Common myeloid progenitor, CD34-positive (primary cell): ENCODE measurements around the gene CRX.
A peak's percentile ranks its signal among the peaks of the same experiment; 100 is the strongest.
"Not testable (repeated sequence)": the region's sequence is repeated elsewhere in the genome, so short reads cannot be mapped to it uniquely, and the experiment has no call there.

Experiments
- CTCF ChIA-PET: fragments of 350-600 bp; sonication (Branson Sonifier 250); formaldehyde crosslinking; loops from one replicate; lab custom pipeline; 2021; ENCODE audit warnings: antibody characterized with exemption; lab: Charles Lee
- POLR2A ChIA-PET: fragments of 350-600 bp; sonication (Branson Sonifier 250); formaldehyde crosslinking; loops from one replicate; lab custom pipeline; 2021; ENCODE audit warnings: antibody characterized with exemption; lab: Charles Lee
- DNase-seq, 3 donors: peaks; one replicate each; pipeline versions ENCODE4 v3.0.0 to v3.0.0-alpha.2; 2013
- H3K27ac ChIP-seq, 2 experiments: 1 replicate in 1 of 2; 2 replicates in 1 of 2; pipeline ENCODE4 v1.7.0; 2013; ENCODE audit warnings: inconsistent platforms in 2 of 2, low read length in 2 of 2, mild to moderate bottlenecking in 2 of 2, low read depth in 1 of 2, moderate library complexity in 1 of 2; ENCODE audit not compliant: severe bottlenecking in 2 of 2, insufficient read depth in 1 of 2, poor library complexity in 1 of 2
- H3K27me3 ChIP-seq, 5 experiments: replicated peaks in 2 of 5; 1 replicate in 3 of 5; 2 replicates in 2 of 5; pipeline versions ENCODE4 v1.6.1 to v1.7.0; 2013; ENCODE audit warnings: low read length in 4 of 5, mild to moderate bottlenecking in 2 of 5, moderate library complexity in 2 of 5, inconsistent platforms in 1 of 5; ENCODE audit not compliant: insufficient read depth in 5 of 5, control insufficient read depth in 4 of 5
- H3K36me3 ChIP-seq, 4 experiments: 1 replicate in 2 of 4; 2 replicates in 2 of 4; pipeline versions ENCODE4 v1.6.1 to v1.7.0; 2013; ENCODE audit warnings: low read length in 3 of 4, control low read depth in 1 of 4, mild to moderate bottlenecking in 1 of 4; ENCODE audit not compliant: control insufficient read depth in 4 of 4, insufficient read depth in 4 of 4
- H3K4me1 ChIP-seq, 4 experiments: 1 replicate in 3 of 4; 2 replicates in 1 of 4; pipeline versions ENCODE4 v1.6.1 to v1.7.1; 2013; ENCODE audit warnings: low read length in 3 of 4, mild to moderate bottlenecking in 3 of 4, control low read depth in 1 of 4, inconsistent platforms in 1 of 4, moderate library complexity in 1 of 4; ENCODE audit not compliant: control insufficient read depth in 4 of 4, insufficient read depth in 4 of 4; ENCODE audit errors: control extremely low read depth in 1 of 4
- H3K4me3 ChIP-seq, 7 experiments: 1 replicate in 4 of 7; 2 replicates in 3 of 7; pipeline versions ENCODE4 v1.5.1 to v1.7.0; 2013; ENCODE audit warnings: mild to moderate bottlenecking in 7 of 7, low read length in 6 of 7, moderate library complexity in 6 of 7, inconsistent platforms in 2 of 7, low read depth in 2 of 7, control low read depth in 1 of 7; ENCODE audit not compliant: insufficient read depth in 4 of 7, control insufficient read depth in 1 of 7; ENCODE audit errors: extremely low read depth in 1 of 7
- H3K9me3 ChIP-seq, 5 experiments: 1 replicate in 4 of 5; 2 replicates in 1 of 5; pipeline versions ENCODE4 v1.6.1 to v1.7.1; 2013; ENCODE audit warnings: low read length in 4 of 5, mild to moderate bottlenecking in 2 of 5, inconsistent platforms in 1 of 5, low read depth in 1 of 5, moderate library complexity in 1 of 5; ENCODE audit not compliant: control insufficient read depth in 4 of 5, insufficient read depth in 2 of 5; ENCODE audit errors: control extremely low read depth in 1 of 5
- WGBS: methylation state at CpG from one replicate; pipeline ENCODE4 v1.1.5; 2013; ENCODE audit not compliant: insufficient coverage; 5-methylcytosine and 5-hydroxymethylcytosine counted together

The CRX gene

DNA sequence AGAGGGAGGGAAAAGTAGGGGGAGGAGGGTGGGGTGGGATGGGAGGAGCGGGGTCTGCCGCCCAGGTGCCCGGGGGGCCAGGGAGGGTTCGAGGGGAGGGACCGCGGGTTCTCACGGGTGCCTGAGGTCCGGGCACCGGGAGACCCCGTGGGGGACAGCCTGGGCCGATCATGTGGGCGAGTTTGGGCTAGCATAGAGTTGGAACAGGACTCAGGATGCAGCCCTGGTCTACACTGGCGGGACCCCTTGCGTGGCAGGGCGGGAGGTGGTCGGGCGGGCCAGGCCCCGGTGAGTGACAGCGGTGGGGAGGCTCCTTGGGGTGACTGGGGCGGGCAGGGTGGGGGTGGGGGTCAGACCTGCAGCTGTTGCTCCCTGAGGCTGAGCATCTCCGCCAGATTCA, 18.6 kb upstream of the CRX start:
- H3K4me1 ChIP-seq, H3K36me3 ChIP-seq, H3K27ac ChIP-seq, H3K9me3 ChIP-seq, H3K4me3 ChIP-seq, POLR2A ChIA-PET, H3K27me3 ChIP-seq, DNase-seq, CTCF ChIA-PET: not testable (repeated sequence)
- WGBS: 87% methylated on average over 3 of the region's 21 CpGs

- CTCF ChIA-PET, H3K27me3 ChIP-seq, H3K9me3 ChIP-seq, DNase-seq, POLR2A ChIA-PET, H3K4me3 ChIP-seq, H3K27ac ChIP-seq, H3K4me1 ChIP-seq, H3K36me3 ChIP-seq: not testable (repeated sequence)
- WGBS: no CpG with 5 or more reads among the region's 12 CpGs
Measured at GRCh38 chr19:47803671-47804070, 18.1 kb upstream of the CRX start.

- H3K27ac ChIP-seq, H3K4me3 ChIP-seq, H3K4me1 ChIP-seq, H3K27me3 ChIP-seq, H3K9me3 ChIP-seq, POLR2A ChIA-PET, H3K36me3 ChIP-seq, CTCF ChIA-PET, DNase-seq: not testable (repeated sequence)
- WGBS: 94% methylated on average over 3 of the region's 5 CpGs
Measured at GRCh38 chr19:47804451-47804850, 17.3 kb upstream of the CRX start, which contains the start of gene TPRX1. TPRX1 (minus strand) TSS chr19:47804551; CDS start chr19:47804539, 12 bp downstream.

- ChIA-PET CTCF (interaction anchor here (1.6 kb wide), 1 partner anchor 14 kb away, joined by 7 read pairs; no protein-coding TSS in a partner anchor), POLR2A (no interaction called here)
- no peak for DNase-seq
- H3K4me3 ChIP-seq: no peak overlapping the region
- H3K4me1 ChIP-seq: no peaks in the 10 kb centered on the region
- peaks cover 0 to 3% (median 0%) of the 10 kb centered on the region in 5 experiments for H3K27me3 ChIP-seq
- no peaks in the 10 kb centered on the region for H3K36me3 ChIP-seq
- H3K9me3 ChIP-seq: peaks cover 0 to 5% (median 0%) of the 10 kb centered on the region in 5 experiments
- H3K27ac ChIP-seq: no peak overlapping the region
- 93% methylated on average over 10 of the region's 10 CpGs for WGBS
Measured at GRCh38 chr19:47805313-47805712, 16.4 kb upstream of the CRX start.

DNA sequence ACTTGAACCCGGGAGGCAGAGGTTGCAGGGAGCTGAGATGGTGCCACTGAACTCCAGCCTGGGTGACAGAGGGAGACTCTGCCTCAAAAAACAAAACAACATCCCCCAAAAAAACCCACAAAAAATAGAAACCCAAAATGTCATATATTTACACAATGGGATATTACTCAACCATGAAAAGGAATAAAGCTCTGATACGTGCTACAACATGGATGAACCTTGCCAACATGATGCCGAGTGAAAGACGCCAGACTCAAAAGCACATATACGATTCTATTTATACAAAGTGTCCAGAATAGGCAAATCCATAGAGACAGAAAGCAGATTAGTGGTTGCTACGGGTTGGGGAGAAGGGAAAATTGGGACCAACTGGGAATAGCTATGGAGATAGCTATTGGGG, 15.3 kb upstream of the CRX start:
- DNase-seq: no peak
- 98% methylated on average over 5 of the region's 6 CpGs for WGBS
- no peaks in the 10 kb centered on the region for H3K4me1 ChIP-seq
- CTCF ChIA-PET: interaction anchor here (1.2 to 1.6 kb wide), 2 partner anchors 10 to 15 kb away, joined by 3 to 7 read pairs; no protein-coding TSS in a partner anchor
- peaks cover 0 to 3% (median 0%) of the 10 kb centered on the region in 5 experiments for H3K27me3 ChIP-seq
- H3K36me3 ChIP-seq: no peaks in the 10 kb centered on the region
- H3K9me3 ChIP-seq: peaks cover 0 to under 1% (median 0%) of the 10 kb centered on the region in 5 experiments
- H3K4me3 ChIP-seq: no peak overlapping the region
- no peak overlapping the region for H3K27ac ChIP-seq
- POLR2A ChIA-PET: no interaction called here

DNA sequence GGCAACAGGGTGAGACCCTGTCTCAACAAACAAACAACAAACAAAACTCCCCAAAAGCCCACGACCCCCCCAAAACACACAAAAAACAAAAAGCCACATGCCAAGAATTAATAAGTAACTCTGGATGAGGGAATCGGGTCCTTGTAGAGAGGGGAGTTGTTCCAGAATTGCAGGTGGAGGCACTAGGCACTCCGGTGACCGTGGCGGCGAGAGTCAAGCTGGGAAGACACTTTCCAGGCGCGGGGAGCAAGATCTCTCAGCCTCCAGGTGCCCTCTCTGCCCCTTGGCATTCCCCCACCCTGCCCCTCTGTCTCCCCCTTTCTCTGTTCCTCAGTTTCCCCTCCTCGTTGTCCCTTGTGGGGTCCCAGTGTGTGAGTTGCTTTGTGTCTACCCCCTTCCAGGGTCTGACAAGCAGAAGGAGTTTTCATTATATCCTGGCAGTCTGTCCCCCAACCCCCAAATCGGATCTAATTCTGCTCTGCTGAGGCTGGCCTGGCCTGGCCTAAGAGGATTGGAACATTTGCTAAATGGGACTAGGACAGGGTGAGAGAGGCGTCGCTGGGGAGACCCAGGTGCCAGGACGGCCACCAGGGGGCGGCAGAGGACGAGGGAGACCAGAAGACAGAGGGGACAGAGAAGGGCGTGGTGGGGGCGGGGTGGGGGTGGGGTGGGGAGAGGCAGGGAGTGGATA, 8.3 kb upstream of the CRX start:
- H3K27ac ChIP-seq: no peak overlapping the region
- POLR2A ChIA-PET: interaction anchor here (0.6 kb wide), 1 partner anchor 87 kb away, joined by 3 read pairs; no protein-coding TSS in a partner anchor
- DNase-seq: peak; percentile 66 to 75 (median 69)
- H3K27me3 ChIP-seq: peaks cover 0 to 10% (median 2%) of the 10 kb centered on the region in 5 experiments
- no peaks in the 10 kb centered on the region for H3K4me1 ChIP-seq
- no peaks in the 10 kb centered on the region for H3K36me3 ChIP-seq
- CTCF ChIA-PET: no interaction called here
- no peaks in the 10 kb centered on the region for H3K9me3 ChIP-seq
- no peak overlapping the region for H3K4me3 ChIP-seq
- WGBS: 50% methylated on average over 3 of the region's 17 CpGs

- POLR2A ChIA-PET: no interaction called here
- Histone ChIP-seq H3K27ac (no peak overlapping the region), H3K36me3 (no peaks in the 10 kb centered on the region), H3K27me3 (peaks cover 0 to 11% (median 2%) of the 10 kb centered on the region in 5 experiments), H3K9me3 (peaks cover 0 to under 1% (median 0%) of the 10 kb centered on the region in 5 experiments), H3K4me3 (no peak overlapping the region), H3K4me1 (no peaks in the 10 kb centered on the region)
- CTCF ChIA-PET: no interaction called here
- WGBS: 67% methylated on average over 7 of the region's 7 CpGs
- DNase-seq: no peak
Measured at GRCh38 chr19:47813995-47814328, 7.8 kb upstream of the CRX start.
